Caco-2 (cell line): ENCODE measurements around the gene TNRC6C. TPM values are rescaled to one million over a fixed set of nuclear protein-coding genes. Genes with fewer than 3 reads are reported as not detected.

Experiments
- Bru-seq: library from RNA; stranded (reverse); fragments of 400-500 nt; gene quantifications from one replicate; lab custom pipeline; 2021; lab: Mats Ljungman, UMichigan
- BruChase-seq, 2 experiments: library from RNA; stranded (reverse); fragments of 400-500 nt; gene quantifications; one replicate each; lab custom pipeline; 2021; lab: Mats Ljungman, UMichigan
- BruUV-seq: library from RNA; stranded (reverse); fragments of 400-500 nt; replicated peaks from 2 replicates; lab custom pipeline; 2021; lab: Mats Ljungman, UMichigan
- CTCF ChIA-PET: fragments of 300-600 bp; sonication (Branson Sonifier 250); formaldehyde crosslinking; loops from one replicate; lab custom pipeline; 2022; ENCODE audit warnings: antibody characterized with exemption; lab: Charles Lee
- POLR2A ChIA-PET: fragments of 300-600 bp; sonication (Branson Sonifier 250); formaldehyde crosslinking; loops from one replicate; lab custom pipeline; 2022; ENCODE audit warnings: antibody characterized with exemption; lab: Charles Lee
- DNase-seq, 2 experiments: peaks; one replicate each; pipeline versions ENCODE4 v3.0.0 to v3.0.0-alpha.2; 2020 to 2022
- H3K27me3 ChIP-seq: replicated peaks from 2 replicates; pipeline ENCODE4 v1.6.0; 2011; ENCODE audit warnings: low read length; ENCODE audit not compliant: control insufficient read depth, insufficient read depth
- H3K36me3 ChIP-seq: 2 replicates; pipeline ENCODE4 v1.5.1; 2011; ENCODE audit warnings: low read length; ENCODE audit not compliant: control insufficient read depth, insufficient read depth
- H3K4me1 ChIP-seq: fragments of 250-450 bp; sonication (Bioruptor Pico); 2 replicates; pipeline ENCODE4 v1.5.1; 2020; ENCODE audit warnings: mild to moderate bottlenecking
- H3K4me3 ChIP-seq: 2 replicates; pipeline ENCODE4 v1.5.1; 2011; ENCODE audit warnings: low read depth, mild to moderate bottlenecking, control low read depth, low read length
- H3K9me3 ChIP-seq: fragments of 250-450 bp; sonication (Bioruptor Pico); 2 replicates; pipeline ENCODE4 v1.5.1; 2020; ENCODE audit warnings: mild to moderate bottlenecking, moderate library complexity
- H3K27ac Mint-ChIP-seq: one replicate; pipeline ENCODE4 v1.8.0; 2022; ENCODE audit warnings: mixed read lengths; ENCODE audit not compliant: unreplicated experiment
- H3K27me3 Mint-ChIP-seq: one replicate; pipeline ENCODE4 v1.8.0; 2022; ENCODE audit warnings: mixed read lengths; ENCODE audit not compliant: insufficient read depth, unreplicated experiment
- H3K36me3 Mint-ChIP-seq: one replicate; pipeline ENCODE4 v1.8.0; 2022; ENCODE audit warnings: mild to moderate bottlenecking, mixed read lengths; ENCODE audit not compliant: insufficient read depth, unreplicated experiment
- H3K4me1 Mint-ChIP-seq: one replicate; pipeline ENCODE4 v1.8.0; 2022; ENCODE audit warnings: low read depth, mixed read lengths; ENCODE audit not compliant: unreplicated experiment
- H3K4me3 Mint-ChIP-seq: one replicate; pipeline ENCODE4 v1.8.0; 2022; ENCODE audit warnings: mild to moderate bottlenecking, moderate library complexity, mixed read lengths; ENCODE audit not compliant: unreplicated experiment
- H3K9me3 Mint-ChIP-seq: one replicate; pipeline ENCODE4 v1.8.0; 2022; ENCODE audit warnings: mixed read lengths; ENCODE audit not compliant: unreplicated experiment
- intact Hi-C: fragments of 100-400 bp; cut with micrococcal nuclease; formaldehyde crosslinking; loops from one replicate; pipeline ENCODE4 v1.10.0; 2022; ENCODE audit not compliant: unreplicated experiment
- long read RNA-seq: library from polyadenylated mRNA; stranded (forward); transcript quantifications from one replicate; pipeline ENCODE4 v2.0.0, GENCODE V29; 2022
- total RNA-seq: library from RNA; stranded (reverse); gene quantifications from 2 replicates; pipeline ENCODE4 v1.2.3, GENCODE V29; 2022
- TF ChIP-seq, protein P1 (sequence below), 2 experiments: fragments of 200-600 bp in 1 of 2; IDR thresholded peaks; 1 replicate in 1 of 2; 2 replicates in 1 of 2; pipeline versions ENCODE4 v1.5.1 to v1.8.0; 2011 to 2022; ENCODE audit warnings: antibody characterized with exemption in 1 of 2, control low read depth in 1 of 2, inconsistent platforms in 1 of 2, low read depth in 1 of 2, low read length in 1 of 2, mild to moderate bottlenecking in 1 of 2, moderate library complexity in 1 of 2; ENCODE audit not compliant: insufficient read depth in 1 of 2, severe bottlenecking in 1 of 2, unreplicated experiment in 1 of 2

TNRC6C gene, protein sequence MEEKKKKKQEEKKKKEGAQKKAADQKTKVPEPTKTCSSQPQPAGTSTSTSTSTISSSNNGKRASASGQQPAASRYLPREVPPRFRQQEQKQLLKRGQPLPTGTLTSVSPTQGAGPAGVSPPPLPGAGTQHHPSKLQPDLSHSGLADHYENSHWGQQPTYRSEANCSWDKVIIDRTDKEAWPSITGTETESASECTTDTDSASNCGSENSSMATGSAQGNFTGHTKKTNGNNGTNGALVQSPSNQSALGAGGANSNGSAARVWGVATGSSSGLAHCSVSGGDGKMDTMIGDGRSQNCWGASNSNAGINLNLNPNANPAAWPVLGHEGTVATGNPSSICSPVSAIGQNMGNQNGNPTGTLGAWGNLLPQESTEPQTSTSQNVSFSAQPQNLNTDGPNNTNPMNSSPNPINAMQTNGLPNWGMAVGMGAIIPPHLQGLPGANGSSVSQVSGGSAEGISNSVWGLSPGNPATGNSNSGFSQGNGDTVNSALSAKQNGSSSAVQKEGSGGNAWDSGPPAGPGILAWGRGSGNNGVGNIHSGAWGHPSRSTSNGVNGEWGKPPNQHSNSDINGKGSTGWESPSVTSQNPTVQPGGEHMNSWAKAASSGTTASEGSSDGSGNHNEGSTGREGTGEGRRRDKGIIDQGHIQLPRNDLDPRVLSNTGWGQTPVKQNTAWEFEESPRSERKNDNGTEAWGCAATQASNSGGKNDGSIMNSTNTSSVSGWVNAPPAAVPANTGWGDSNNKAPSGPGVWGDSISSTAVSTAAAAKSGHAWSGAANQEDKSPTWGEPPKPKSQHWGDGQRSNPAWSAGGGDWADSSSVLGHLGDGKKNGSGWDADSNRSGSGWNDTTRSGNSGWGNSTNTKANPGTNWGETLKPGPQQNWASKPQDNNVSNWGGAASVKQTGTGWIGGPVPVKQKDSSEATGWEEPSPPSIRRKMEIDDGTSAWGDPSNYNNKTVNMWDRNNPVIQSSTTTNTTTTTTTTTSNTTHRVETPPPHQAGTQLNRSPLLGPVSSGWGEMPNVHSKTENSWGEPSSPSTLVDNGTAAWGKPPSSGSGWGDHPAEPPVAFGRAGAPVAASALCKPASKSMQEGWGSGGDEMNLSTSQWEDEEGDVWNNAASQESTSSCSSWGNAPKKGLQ (N-terminal part only)
- total RNA-seq (17.9 and 19.5 TPM in 2 replicates), Bru-seq, nascent RNA (percentile 69 among the genes with signal in this experiment), BruChase-seq, experiment 1, labeled RNA remaining after a 2-hour chase (percentile 68 among the genes with signal in this experiment), BruChase-seq, experiment 2, labeled RNA remaining after a 6-hour chase (percentile 65 among the genes with signal in this experiment)
- long read RNA-seq, partial matches to known transcripts: 3 of 15 reads
- long read RNA-seq, other reads (novel, unspliced or antisense): 12 of 15 reads

DNA sequence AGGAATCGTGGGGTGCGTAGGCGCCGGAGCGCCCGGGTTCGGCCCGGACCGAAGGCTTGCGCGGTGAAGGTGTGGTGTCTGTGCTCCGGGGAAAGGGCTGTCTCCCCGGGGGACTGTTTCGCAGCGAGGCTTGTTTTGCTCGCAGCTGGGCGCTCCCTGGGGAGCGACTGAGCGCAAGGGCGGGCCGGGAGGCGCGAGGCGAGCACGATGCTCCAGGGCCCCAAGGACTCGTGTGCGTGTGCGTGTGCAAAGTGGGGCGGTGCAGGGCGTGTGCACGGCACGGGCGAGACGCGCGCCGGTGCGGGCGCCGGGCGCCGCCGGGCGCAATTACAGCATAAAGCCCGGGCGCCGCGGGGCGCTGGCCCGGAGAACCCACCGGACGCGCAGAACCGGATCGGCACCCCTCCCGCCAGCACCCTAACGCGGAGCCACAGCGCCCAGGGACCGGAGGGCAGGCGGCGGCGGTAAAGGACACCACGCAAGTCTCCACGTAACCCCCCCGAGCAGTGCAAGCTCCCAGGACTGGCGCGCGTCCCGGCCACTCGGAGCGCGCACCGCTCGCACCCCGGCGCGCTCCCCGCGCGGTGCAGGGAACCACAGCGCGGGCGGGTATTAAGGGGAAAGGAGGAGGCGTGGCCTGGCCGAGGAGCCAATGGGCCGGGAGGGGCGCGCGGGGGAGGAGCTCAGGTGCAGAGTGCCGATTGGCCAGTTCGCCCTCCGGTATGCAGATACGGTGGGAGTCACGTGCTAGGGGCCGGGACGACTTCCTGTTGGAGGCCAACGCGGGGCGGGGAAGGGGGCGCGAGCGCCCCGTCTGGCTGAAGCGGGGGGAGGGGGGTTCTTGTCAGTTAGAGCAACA is at the start of gene TNRC6C:
Gene TNRC6C, plus strand, starts transcription at position 847 of the 859 bp plus-strand sequence. CDS start 45,504 bp downstream, outside the sequence.
- no peaks in the 10 kb centered on the region for H3K27me3 ChIP-seq
- TF ChIP-seq, protein P1, sequence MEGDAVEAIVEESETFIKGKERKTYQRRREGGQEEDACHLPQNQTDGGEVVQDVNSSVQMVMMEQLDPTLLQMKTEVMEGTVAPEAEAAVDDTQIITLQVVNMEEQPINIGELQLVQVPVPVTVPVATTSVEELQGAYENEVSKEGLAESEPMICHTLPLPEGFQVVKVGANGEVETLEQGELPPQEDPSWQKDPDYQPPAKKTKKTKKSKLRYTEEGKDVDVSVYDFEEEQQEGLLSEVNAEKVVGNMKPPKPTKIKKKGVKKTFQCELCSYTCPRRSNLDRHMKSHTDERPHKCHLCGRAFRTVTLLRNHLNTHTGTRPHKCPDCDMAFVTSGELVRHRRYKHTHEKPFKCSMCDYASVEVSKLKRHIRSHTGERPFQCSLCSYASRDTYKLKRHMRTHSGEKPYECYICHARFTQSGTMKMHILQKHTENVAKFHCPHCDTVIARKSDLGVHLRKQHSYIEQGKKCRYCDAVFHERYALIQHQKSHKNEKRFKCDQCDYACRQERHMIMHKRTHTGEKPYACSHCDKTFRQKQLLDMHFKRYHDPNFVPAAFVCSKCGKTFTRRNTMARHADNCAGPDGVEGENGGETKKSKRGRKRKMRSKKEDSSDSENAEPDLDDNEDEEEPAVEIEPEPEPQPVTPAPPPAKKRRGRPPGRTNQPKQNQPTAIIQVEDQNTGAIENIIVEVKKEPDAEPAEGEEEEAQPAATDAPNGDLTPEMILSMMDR (IDR thresholded peaks at IDR 0.05; ENCODE audit: insufficient read depth in 1 of 2, low read depth in 1 of 2, low read length in 1 of 2, severe bottlenecking in 1 of 2, unreplicated experiment in 1 of 2): peak in 1 of 2 experiments; percentile 47
- Mint-ChIP-seq H3K9me3 (peaks cover 9% of the 10 kb centered on the region), H3K4me1 (peaks cover 6% of the 10 kb centered on the region), H3K36me3 (peaks cover 15% of the 10 kb centered on the region), H3K27ac (peak within 1 kb of the TSS; percentile 85), H3K27me3 (peaks cover 31% of the 10 kb centered on the region), H3K4me3 (peak within 1 kb of the TSS; percentile 97)
- peak within 1 kb of the TSS; percentile 93 for H3K4me3 ChIP-seq
- ChIA-PET POLR2A (interaction anchor here (0.5 to 1.9 kb wide), 47 partner anchors 8 to 1159 kb away, joined by 3 to 20 read pairs (median 5); partner anchors contain the start of genes SEC14L1 and TMC8), CTCF (interaction anchor here (0.6 to 1.2 kb wide), 18 partner anchors 10 to 1679 kb away, joined by 3 to 9 read pairs (median 4); no protein-coding TSS in a partner anchor)
- no peaks in the 10 kb centered on the region for H3K36me3 ChIP-seq
- peaks cover 3% of the 10 kb centered on the region for H3K4me1 ChIP-seq
- intact Hi-C loops: loop anchor here (1.0 kb wide), 1 partner anchor 118 kb away; no protein-coding TSS in a partner anchor
- peak; percentile 100 for DNase-seq
- no TSS peak for BruUV-seq
- no peaks in the 10 kb centered on the region for H3K9me3 ChIP-seq

DNA sequence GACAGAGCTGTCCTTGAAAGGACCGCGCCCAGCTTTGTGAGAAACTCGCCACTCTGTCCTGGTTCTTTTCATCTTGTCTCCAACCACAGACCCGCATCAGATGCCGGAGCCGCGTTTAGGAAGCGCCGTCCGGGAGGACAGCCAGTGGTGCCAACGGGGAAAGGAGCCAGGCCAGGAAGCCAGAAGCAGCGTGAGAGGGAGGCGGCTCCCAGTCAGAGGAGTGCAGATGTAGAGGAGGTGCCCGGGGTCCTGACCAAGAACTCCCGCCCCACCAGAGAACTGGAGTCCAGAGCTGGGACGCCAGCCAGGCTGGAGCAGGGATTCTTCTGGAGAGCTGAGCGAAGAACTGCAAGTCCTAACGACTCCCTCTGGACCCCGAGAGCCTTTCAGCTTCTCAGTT is 49.3 kb upstream of the TNRC6C start:
- DNase-seq: no peak
- ChIA-PET POLR2A (no interaction called here), CTCF (no interaction called here)
- H3K9me3 Mint-ChIP-seq: no peaks in the 10 kb centered on the region
- H3K9me3 ChIP-seq: no peaks in the 10 kb centered on the region
- no peak overlapping the region for H3K4me3 ChIP-seq
- peaks cover 49% of the 10 kb centered on the region for H3K27me3 Mint-ChIP-seq
- no peaks in the 10 kb centered on the region for H3K4me1 ChIP-seq
- no peaks in the 10 kb centered on the region for H3K36me3 Mint-ChIP-seq
- peaks cover 6% of the 10 kb centered on the region for H3K27me3 ChIP-seq
- TF ChIP-seq, protein P1 (IDR thresholded peaks at IDR 0.05; ENCODE audit: insufficient read depth in 1 of 2, low read depth in 1 of 2, low read length in 1 of 2, severe bottlenecking in 1 of 2, unreplicated experiment in 1 of 2): no peak
- H3K27ac Mint-ChIP-seq: no peak overlapping the region
- no peaks in the 10 kb centered on the region for H3K4me1 Mint-ChIP-seq
- intact Hi-C loops: no loop called here
- BruUV-seq: no TSS peak
- H3K36me3 ChIP-seq: no peaks in the 10 kb centered on the region
- no peak overlapping the region for H3K4me3 Mint-ChIP-seq
